Stimulated activated CD4-positive, alpha-beta T cell treated with anti-CD3 and anti-CD28 coated beads, Interleukin-4, amount 100 ng/mL, for 48 hours (primary cell): ENCODE results near the gene SLC41A3.
"Not testable (repeated sequence)": the region's sequence is repeated elsewhere in the genome, so short reads cannot be mapped to it uniquely, and the experiment has no call there.

Experiments used
- DNase-seq, 2 donors: peaks; one replicate each; pipeline ENCODE4 v3.0.0-alpha.2; 2020; ENCODE audit warnings: low read depth in 2 of 2

The SLC41A3 gene

DNA sequence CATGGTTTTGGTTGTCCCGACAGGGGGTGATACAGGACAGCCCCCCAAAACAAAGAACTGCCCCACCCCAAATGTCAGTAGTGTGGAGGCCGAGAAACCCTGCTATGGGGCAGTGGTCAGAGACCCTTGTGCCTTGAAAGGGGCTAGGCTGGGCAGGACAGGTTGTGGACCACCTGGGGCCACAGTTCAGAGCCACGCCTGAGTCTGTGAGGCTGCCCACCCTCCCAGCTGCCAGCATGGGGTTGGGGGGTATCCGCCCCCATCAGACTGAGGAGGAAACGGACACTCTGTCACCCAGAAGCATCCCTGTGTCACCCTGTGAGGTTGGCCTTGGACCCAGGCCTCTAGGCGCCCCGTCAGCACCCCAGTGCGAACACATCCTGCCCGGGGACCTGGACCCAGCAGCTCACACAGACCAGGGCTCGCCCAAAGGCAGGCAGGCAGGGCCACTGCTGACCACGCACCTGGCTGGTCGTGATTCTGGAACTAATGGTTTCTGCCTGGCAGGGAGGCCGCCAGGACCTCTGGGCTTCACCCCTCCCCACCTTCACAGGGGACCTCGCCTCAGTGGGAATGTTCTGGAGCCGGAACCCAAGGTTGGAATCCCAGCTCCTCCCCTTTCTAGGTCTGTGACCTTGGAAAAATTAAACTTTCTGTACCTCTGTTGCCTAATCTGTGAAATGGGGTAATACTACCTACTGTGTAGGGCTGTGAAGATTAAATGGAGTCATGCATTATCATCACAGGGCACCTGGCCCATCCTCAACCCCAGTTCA, 1.4 kb downstream of the SLC41A3 start:
- no peak for DNase-seq

DNA sequence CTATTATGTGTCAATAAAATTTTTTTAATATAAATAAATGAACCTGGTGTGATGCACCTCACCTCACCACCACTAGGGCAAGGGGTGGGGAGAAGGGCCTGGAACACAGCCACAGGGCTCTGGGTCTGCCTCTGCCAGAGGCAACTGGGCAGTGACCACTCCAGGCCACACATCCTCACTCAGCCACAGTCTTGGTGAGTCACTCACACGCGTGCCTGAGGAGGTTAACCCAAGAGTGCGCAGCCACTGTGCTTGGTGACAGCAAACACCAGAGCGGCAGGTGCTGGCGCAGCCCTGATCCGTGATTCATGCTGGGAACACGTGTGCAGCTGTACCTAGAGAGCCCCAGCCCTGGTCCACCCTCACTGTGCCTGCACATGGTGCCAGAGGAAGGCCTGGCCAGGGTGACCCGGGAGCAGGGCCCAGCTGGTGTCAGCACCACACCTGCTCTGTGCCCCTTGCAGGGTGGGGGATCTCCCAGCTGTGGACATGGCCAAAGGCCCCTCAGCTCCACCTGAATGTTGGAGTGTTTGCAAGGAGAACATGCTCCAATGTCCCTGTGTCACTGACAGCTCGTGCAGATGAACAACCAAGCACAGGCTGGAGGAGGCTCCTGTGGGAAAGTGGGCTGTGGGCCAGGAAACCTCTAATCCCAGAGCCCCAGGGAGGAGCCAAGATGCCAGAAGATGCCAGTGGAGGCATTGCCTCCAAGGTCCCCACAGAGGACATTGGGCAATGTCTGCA, 2.1 kb downstream of the SLC41A3 start:
- no peak for DNase-seq

DNA sequence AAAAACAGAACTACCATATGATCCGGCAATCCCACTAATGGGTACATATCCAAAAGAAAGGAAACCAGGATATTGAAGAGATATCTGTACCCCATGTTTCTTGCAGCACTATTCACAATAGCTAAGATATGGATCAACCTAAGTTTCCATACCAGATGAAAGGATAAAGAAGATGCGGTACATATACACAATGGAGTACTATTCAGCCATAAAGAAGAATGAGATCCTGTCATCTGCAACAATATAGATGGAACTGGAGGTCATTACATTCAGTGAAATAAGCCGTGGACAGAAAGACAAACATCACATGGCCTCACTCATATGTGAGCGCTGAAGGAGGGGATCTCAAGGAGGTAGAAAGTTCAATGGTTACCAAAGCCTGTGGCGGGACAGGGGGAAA, 3.0 kb downstream of the SLC41A3 start:
- no peak for DNase-seq

DNA sequence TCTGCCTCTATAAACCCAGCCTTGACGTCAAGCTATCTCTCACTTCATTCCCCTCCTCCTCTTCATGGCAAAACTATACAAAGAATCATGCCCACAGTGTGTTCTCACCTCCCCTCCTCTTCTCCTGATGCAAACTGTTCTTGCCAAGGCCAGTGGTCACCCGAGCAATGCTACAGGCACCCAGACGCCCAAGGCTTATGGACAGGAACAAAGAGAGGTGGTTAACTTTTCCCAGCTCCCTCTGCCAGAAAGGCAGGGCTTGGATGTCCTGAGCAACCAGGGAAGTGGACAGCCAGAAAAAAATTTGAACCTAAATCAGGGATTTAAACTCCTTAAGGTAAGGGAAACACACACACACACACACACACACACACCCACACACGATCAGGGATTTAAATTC, 5.1 kb downstream of the SLC41A3 start:
- no peak for DNase-seq

DNA sequence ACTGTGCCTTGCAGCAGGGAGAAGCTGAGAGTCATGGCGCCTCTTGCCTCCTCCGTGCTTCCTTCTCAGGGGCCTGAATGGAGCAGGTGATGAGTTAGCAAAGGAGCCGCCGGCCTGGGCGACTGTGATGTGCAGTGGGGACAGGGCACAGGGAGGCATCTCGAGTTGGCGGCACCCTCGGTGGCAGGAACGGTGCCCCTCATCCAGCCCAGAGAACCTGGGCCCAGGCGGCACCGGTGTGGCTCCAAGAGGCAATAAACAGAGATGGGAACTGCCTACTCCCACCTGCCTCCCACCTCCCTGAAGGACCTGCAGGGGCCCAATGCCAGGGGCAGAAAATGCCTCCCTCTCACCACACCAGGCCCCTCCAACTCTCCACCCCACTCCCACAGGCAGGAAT, 6.2 kb downstream of the SLC41A3 start:
- DNase-seq, result no peak

DNA sequence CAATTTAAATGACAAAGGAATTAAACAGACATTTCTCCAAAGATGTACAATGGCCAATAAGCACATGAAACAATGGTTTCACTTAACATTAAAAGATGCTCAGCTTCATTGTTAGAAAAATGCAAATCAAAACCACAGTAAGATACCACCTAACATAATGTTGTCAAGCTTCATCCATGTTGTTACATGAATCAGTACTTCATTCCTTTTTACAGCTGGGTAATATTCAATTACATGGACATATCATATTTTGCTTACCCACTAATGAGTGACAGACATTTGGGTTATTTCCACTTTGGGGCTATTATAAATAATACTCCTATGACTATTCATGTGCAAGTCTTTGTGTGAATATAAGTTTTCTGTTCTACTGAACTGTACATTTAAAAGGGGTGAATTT, 7.8 kb downstream of the SLC41A3 start:
- no peak for DNase-seq

DNA sequence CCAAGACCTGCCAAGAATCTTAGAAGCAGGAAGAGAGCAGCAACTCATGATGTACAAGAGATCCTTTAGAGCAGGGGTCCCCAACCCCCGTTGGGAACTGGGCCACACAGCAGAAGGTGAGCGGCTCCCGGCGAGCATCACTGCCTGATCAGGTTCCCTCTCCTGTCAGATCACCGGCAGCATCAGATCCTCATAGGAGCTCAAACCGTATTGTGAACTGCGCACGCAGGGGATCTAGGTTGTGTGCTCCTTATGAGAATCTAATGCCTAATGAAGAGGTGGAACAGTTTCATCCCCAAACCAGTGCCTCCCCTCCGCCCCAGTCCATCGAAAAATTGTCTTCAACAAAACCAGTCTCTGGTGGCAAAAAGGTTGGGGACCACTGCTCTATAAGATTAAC, 13.8 kb downstream of the SLC41A3 start:
- no peak for DNase-seq

DNA sequence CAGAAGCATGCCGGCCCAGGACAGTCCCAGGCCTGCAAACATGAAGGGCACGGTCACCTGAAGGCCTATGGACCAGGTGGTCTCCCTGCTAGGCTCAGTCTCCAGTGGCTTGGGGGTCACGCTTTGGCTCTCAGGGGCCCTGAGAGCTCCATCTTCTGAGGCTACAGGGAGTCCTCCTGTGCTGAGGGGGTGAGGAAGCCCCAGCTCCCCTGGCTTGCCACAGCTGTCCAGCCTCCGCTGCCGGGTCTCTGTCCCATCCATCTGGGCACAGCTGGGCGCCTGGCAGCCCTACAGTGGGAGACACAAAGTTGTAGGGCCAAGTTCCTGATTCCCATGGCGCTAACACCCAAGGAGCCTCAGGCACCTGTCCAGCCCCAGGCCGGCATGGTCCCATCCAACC, 16.0 kb downstream of the SLC41A3 start:
- DNase-seq, result no peak

DNA sequence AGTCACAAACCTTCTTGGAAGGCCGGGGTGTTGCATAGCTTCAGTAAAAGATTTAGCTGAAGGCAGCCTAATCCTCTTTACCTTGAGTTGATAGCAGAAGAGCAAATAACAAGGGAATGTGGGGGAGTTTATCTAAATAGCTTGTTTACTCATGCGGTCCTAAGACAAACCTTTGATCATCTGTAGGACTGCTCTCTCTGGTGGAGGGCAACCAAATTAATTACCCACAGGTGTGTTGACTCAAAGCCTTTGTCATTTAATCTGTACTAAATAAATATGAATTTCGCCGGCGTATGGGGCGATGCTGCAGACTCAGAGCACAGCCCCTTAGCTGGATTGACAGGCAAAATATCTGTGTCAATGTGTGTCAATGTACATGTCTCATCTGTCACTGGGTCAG, 17.2 kb downstream of the SLC41A3 start:
- DNase-seq, result not testable (repeated sequence)

DNA sequence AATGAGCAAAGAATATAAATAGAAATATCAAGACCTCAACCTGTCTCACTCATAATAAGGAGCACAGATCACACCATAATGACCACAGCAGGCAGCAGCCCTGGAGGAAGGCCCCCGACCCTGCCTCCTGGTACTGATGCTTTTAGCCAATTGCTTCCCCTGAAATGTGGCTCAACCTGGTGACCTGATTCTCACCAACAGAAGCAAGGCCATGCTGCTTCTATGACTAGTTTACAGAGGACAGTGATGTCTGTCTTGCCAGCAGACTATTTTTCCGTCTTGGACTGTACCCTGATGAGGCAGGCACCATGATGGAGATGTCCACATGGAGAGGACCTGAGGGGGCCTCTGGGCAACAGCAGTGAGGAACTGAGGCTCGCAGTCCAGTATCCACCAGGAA, 18.0 kb downstream of the SLC41A3 start:
- DNase-seq, result no peak

DNA sequence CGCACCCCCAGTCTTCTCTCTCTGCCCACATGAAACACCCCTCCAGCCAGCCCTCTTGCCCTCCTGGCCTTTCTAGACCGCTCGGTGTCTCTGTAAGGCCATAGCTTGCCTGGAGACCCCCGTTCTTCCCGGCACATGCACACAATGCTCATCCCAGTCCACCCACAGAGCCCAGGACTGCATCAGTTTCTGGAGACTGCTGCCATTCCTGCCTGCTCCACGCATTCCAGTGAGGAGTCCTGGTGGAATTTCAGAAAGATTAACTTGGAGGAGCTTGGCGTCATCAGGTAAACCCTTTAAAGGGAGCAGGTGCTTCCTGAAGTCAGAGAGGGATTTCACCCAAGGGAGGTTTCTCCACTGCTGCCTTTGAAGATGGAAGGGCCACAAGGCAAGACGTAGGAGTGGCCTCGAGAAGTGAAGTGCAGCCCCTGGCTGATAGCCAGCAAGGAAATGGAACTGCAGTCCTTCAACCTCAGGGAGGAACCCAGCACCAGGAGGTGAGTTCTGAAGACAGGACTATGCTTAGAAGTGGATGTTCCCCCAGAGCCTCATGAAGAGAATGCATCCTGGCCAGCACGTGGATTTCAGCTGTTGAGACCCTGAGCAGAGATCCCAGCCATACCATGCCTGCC, 19.2 kb downstream of the SLC41A3 start:
- no peak for DNase-seq

DNA sequence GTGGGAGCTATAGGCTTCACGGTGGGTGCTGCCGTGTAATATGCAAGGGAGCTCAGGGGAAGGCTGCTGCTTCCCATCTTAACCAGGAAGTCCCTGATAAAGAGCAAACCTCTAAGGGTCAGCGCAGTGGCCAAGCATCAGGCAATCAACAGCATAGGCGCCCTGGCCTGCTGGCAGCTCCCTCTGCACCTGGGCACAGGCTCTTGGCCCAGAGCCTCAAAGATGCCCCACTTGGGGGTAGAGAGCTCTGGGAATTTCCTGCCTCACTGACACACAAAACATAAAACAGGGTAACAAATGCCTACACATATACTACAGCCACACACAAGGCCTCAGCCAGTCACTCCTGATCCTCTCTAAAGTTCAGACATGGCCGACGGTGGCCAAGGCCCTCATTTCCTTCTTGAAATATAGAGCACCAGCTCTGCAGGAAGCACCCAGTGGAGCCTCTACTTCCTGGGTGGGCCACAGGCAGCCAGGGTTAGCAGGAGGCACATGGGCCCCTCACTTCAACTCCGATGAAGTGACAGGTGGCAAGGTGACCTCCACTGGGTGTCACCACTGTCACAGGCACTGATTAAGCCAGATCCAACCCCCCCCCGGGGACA, 20.5 kb downstream of the SLC41A3 start:
- DNase-seq, result no peak

DNA sequence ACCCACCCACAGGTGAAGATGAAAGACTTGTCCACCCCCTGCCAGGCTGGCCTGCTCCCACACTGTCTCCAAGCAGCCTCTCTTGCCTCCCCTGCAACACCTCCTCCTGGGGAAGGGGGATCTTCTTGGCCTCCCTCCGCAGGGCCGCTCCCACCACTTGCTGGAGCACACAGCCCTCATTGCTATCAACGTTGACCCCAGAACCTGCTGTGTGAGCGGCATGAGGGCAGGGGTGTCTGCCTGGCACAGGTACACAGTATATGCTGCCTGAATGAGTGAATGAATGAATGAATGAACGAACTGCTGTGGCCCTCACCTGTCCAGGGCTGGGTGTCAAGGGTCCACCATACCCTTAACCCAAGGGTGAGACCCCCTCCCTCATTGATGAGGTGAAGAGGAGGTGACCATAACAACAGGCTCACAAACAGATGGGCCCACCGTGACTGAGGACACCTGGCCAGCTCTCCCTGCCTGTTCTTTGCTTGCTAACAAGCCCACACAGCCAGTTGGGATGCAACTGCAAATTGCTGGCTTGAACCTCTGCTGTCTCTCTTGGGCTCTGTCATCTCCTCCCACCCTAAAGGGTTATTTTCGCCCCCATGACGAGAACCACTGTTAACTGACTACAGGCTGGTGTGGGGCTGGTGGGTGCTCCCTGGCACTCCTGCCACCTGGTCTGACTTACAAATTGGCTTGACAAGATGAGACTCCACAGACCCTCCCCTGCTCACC, 22.5 kb downstream of the SLC41A3 start:
- DNase-seq, result no peak

DNA sequence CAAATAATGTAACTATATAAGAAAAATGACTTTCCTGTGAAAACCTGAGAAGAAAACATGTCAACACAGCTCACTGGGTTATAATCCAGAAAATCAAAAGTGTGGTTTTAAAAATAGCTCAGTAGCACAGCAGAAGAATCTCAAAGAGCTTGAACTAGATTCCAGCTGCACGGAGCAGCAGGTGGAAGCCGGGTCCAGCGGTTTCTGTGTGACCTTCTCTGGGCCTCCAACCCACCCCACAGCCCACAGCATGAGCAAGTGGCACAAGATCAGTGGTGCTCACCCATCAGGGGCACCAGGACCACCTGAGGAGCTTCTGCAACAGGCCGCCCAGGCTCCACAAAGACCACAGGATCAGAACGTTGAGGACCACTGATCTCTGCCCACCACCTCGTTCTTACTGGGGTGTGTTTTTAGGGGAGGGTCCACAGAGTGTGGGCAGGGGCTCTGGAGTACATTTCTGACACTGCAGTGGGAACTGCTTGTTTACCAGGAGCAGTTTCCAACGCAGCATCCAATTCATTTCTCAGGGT, 23.2 kb downstream of the SLC41A3 start:
- DNase-seq, result no peak

DNA sequence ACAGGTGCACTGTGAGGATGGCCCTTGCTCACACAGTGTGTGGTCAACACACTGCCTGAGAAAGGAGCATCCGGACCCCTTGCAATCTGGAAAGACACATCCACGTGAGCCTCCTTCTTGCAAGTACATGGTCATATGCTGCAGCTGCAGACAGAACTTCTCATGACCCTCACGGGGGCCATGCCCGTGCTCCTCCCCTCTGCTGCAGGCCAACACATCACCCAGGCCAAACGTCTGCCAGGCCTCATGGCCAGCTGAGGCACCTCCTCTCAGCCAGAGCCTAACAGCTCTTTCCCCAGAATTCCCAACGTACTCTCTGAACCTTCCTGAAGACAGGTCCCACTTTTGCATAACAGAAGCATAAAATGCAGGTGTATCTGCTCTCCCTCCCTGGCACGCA, 25.3 kb downstream of the SLC41A3 start:
- no peak for DNase-seq

DNA sequence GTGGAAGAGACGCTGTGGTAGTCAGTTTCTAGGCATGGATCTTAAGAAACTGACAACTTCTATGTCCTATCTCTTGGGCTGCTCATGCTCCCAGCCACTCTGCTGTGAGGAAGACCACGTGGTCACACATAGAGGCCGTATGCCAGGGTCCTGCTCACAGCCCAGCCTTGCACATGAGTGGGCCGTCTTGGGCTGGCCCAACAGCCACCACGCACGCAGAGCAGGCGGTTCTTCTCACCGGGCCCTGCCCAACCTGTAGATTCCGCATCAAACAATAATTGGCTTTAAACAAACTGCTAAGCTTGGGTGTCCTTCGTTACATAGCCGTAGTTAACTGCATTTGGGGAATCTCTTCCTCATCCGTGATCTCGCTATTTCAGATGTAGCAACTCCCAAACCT, 26.0 kb downstream of the SLC41A3 start:
- no peak for DNase-seq

DNA sequence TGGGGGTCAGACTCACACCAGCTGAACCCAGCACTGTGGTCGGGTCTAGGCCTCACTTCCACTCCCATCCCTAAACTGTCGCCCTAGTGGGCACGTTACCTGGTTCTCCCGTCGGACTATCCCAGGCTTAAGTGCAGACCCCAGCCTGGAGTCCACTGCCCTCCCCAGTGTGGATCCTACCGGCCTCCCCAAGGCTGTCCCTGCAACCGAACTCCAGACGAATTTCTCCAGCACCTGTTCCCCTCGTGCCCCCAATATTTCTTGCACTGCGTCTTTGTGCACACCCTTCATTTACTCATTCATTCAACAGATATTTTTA, 26.5 kb downstream of the SLC41A3 start:
- no peak for DNase-seq

DNA sequence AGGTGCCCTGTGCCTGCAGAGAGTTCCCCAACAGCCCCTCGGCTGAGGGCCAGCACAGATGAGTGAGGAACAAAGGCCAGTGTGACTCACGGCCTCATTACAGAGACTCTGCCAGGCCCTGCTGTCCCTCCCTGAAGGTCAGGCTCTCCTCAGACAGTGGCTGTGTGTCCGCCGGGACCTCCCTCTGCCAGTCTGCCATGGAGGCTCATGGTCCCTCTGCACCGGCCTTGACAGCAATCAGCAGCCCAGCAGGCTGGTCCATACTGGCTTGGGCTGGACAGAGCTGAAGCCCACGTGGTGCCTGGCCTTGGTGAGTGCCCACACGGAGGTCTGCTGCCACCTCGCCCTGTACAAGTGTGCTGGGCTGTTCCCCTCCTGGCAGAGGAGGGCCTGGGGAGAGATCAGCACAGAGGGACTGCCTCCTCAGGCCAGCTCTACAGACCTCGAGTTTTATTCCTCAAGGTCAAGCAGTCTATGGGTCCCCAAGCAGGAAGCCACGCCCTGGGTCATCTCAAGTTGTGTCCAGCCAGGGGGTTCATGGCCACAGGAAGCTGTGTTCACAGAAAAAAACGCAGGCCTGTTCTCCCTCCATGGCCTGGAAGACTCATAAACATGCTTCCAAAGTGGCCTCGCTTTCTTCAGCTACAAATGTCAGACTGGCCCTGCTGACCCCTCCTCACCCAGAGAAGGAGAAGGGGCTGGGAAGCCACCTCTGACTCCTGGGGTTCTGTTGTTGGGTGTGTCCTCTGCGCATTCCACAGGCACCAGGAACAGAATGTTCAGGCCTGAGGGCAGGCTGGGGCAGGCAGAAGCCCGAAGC, 27.0 kb downstream of the SLC41A3 start:
- no peak for DNase-seq

DNA sequence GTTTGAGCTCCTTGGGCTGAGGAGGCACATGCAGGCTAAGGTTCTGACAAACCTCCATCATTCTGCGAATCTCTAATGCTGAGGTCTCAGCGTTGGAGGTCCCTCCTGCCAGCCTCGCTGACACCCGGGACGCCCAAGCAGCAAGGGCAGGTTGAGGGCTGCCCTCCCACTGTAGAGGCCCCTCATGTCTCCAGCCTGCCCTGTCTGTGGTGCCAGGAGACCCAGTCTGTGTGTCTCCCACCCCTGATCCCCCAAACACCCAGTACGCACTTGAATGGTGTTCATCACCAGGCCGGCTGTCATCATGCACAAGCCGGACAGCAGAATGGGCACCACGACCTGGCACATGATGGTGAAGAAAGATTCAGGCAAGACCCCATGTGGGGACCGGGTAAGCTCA, 27.8 kb downstream of the SLC41A3 start:
- no peak for DNase-seq

DNA sequence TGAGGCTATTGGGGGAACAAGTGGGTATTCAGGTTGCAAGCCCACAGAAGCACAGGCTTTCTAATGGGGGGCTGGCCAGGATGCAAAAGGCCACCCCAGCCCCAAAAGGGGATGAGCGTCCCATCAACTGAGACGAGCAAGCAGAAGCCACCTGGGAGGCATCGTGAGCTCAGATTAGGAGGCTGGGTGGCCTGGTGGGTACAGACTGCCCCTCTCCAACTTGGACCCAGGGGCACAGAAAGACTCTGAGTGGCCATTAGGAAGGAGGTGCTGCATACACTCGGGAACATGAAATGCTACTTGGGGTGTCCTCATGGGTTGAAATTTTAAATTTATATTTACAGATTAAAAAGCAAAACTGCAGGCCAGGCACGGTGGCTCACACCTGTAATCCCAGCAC, 29.1 kb downstream of the SLC41A3 start:
- no peak for DNase-seq
